Fibroblast of skin of right biceps (primary cell): ENCODE data around the gene TLE3.
"Not testable (repeated sequence)": the region's sequence is repeated elsewhere in the genome, so short reads cannot be mapped to it uniquely, and the experiment has no call there.

Experiments
- DNase-seq: peaks from one replicate; pipeline ENCODE4 v3.0.0-alpha.2; 2013

The TLE3 gene

DNA sequence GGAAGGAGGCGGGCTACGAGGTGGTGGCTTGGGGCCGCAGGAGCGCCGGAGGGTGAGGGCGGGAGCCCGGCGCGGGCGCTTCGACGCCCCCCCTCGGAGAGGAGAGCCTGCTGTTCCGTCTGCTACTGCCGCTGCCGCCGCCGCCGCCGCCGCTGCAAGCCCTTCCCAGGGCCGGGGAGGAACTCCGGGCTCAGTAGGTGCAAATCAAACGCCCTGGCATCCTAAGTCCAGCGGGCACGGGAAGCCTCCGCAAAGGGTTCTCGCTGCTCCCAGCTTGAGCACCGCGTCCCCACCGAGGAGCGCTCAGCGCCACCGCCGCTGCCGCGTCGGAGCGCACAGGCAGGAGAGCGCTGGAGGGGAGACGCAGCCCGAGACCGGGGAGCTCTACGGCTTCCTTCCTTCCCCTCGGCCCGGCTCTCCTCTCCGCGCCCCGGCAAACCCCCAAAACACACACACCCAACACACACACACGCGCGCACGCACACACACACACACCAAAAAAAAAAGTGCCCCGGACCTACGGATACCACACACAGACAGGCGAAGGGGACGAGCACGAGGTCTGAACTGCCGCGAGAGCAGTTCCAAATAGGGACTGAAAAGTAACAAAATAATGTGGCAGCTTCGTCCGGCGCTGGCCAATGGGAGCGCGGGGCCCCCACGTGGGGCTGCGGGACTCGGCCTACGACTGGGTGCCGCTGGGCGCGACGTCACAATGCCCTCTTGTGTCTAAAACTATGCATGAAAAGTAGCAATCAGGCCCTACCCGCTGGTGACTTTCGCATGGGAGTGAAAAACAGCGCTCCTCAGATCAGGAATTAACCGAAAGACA, at the start of gene TLE3:
Gene TLE3 (minus strand): TSS at position 597 of the 832 bp plus-strand sequence. CDS start 1,119 bp downstream, outside the sequence.
- peak; percentile 99 for DNase-seq

DNA sequence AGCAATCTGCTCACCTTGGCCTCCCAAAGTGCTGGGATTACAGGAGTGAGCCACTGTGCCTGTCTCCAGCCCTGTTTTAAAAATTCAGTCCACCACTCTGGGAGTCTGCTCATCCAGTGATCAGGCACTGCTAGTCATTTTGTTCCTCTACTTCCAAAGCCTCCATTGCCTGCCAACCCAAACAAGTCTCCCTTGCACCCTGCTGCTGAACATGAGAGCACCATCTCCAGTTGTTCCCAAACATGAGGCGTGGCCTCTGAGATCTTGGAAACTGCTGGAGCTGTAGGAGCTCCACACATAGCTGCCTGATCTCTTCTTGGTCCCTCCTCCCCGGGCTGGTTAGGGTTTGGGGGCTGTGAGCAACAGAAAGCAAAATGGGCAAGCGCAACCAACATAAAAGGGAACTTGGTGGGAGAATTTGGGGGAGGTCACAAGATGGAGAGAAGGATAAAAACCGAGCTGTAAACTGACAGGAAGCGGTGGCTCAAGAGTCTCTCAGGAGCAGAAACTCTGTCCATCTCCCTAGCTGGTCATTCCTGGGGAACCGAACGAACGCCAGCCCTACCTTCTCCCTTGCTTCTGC, 49.6 kb upstream of the TLE3 start:
- no peak for DNase-seq

DNA sequence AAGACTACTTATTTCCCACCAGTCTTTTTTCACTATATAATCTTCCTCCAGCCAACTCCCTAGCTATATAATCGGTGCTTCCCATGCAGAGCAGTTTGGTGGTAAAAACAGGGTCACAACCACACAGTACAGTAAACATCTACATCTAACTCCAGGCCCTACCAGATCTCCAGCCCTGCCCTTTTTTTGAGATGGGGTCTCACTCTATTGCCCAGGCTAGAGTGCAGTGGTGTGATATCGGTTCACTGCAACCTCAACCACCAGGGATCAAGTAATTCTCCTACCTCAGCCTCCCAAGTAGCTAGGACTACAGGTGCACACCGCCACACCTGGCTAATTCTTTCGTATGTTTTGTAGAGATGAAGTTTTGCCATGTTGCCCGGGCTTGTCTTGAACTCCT, 49.1 kb upstream of the TLE3 start:
- DNase-seq: no peak

DNA sequence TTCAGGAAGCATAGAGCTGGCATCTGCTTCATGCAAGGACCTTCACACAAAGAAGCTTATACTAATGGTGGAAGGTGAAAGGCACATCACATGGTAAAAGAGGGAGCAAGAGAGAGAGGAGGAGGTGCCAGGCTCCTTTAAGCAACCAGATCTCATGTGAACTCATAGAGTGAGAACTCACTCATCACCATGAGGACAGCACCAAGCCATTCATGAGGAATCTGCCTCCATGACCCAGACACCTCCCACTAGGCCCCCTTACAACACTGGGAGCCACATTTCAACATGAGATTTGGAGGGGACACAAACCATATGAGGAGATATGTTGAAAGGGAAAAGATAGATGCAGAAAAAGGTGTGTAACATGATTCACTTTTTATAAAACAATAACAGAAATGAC, 48.4 kb upstream of the TLE3 start:
- DNase-seq: no peak

DNA sequence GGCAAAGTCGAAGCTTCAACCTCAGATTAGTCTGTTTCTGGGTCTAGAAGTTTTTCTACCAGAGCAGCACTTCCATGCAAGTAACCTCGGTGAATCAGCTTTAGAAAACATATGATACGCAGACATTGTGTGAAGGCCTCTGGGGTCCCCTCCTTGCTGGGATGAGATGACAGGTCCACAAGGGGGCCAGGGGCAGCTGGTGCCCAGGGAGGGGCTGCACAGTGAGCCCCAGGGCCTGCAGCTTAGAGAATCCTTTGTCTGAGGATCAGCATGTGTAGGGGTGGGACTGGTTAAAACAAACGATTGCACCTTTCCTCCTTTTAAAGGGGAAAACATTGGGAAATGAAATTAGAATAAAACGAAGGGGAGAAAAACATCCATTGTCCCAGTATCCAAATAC, 47.5 kb upstream of the TLE3 start:
- no peak for DNase-seq

DNA sequence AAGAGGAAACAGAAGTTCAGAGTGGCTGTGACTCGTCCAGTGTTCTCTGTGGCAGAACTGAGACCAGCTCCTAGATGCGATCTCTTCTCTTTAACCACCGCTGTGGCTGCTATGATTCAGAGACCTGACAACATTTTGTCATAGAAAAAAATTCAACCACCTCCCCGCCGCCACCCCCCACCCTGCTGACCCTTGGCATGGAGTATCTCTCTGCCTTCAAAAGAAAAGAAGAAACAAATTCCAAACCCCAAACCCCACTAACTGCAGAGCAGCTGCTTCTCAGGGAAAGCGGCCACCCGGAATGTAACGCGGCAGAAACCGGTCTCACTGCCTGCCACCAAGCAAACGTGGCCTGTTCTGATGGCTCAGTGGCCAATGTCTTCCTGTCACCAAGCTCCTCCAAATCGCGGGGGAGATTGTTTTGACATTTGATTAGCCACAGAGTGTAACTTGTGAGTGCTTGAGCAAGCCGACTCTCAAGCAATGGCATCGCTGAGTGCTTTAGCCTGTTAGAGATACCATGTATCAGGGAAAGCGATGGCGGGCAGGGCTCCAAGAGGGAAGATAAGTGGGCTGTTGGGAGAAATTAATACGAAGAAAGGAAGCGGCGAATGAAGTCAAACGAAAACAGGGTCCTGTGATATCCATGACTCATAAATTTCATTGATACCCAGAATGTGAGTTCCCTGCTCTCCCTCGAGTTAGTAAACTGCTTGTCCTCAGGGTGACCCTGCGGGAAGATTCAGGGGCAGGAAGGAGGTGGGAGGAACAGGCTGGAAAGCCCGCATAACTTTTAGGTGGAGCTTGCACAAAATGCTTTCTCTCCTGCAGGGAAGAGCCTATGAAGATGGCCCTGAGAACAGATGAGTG, 44.8 kb upstream of the TLE3 start:
- DNase-seq: peak; percentile 86

DNA sequence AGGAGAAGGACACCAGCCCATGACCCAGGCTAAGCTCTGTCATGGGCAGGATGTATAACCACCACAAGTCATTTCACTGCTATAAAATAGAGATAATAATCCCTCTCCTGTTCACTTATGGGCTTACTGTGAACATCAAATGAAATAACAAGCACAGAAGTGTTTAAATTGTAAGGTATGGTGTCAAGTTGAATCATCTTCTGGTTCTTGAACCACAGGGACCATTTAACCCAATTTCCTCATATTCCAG, 44.3 kb upstream of the TLE3 start:
- no peak for DNase-seq

DNA sequence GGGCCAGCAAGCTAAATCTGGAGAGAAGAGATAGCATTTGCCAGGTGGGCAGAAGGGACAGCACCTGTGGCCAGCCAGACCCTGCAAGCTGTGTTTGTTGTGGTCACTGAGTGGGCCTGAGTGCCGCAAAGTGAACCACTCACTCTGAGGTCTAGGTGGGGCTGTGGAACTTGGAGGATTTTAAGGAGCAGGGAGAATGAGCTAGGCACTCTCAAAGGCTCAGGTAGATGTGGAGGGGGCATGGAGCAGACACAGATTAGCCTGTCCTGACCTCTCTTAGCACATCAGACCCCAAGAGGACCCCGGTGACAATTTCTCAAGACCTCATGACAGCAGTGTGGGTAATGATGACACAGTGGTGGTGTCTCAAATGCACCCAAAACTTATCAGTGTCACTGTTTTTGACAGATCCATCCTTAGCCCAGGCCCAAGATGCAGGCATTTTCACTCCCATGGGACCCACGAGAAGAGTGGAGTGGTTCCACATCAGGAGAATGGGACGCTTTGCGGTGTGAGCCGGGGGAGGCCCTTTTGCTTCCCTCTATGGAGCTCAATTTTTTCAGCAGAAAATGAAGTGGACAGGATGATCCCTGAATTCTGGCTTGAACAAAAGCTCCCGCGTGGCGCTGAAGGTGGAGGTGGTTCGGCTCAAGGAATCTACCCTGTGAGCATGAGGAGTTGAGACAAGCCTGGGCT, 43.8 kb upstream of the TLE3 start:
- no peak for DNase-seq

DNA sequence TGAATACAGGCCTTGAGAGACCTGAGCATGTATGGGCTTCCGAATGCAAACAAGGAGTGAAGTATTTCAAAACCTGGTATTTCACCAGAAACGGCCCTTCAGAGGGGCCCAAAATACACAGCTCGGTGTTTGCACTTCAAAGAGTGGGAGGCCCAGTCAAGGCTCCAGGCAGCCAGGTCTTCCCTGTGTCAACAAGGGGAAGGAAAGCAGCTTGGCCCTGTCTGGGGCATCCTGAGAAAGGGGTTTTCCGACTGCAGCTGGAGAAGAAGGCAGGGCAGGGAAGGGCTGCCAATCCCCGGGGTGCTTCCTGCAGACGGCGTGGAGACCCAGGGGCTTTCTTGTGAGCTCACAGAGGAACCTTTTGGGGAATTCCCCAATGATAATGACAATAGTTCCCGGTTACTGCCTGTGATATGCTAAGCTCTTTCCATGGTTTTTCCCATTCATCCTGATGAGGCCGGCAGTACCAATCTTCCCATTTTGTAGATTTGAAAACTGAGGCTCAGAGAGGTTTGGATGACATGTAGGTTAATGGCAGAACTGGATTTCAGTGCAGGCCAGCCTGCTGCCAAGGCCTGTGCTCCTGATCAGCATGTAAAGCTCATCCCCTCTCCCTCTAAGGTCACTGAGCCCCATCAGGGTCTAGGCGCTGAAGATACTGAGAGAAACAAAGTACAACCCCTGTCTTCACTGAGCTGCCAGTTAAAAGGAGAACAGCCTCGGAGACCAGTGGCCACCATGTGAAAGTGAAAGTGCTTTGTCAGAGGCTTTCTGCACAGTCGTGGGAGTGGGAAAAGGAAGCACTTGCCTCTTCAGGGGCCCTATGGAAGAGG, 43.0 kb upstream of the TLE3 start:
- DNase-seq: no peak

DNA sequence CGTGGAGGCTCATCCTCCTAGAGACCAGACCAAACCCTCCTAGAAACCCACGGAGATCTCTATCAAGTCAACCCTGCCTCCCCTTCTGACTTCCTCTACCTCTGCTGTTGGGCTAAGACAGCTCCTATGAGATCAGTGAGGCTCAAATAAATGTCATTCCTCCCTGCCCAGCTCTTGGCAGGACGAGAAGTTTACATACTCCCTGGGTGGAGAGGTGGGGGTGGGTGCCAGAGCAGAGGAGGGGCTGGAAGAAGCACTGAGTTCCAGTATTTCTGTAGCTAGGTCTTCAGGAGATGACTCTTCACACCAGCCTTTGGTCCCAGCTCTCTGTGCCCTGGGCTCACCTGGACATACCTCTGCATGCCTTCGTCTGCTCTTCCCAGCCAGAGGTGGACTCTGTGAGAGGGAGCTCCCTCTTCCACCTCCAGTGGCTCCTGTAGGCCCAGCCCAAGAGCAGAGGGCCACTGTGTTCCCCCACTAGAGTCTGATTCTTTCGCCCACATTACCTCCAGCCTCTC, 42.4 kb upstream of the TLE3 start:
- DNase-seq: no peak

DNA sequence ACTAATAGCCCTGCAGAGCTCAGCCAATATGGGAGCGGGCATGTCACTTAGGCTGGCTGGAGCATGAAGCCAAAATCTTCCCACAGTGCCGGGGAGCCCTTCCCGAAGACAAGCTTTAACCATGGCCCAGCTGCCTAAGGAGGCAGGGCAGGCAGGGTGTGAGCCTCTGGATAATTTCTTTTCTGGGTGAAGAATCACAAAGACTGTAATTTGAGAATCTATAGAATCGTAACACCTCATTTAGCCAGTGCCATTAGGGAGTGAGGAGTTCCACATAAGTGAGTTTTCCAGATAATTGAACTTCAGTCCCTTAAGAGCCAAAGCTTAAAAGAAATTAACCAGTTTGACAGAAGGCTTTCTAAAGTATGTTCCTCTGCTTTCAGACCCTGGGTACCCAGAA, 40.2 kb upstream of the TLE3 start:
- DNase-seq: no peak

DNA sequence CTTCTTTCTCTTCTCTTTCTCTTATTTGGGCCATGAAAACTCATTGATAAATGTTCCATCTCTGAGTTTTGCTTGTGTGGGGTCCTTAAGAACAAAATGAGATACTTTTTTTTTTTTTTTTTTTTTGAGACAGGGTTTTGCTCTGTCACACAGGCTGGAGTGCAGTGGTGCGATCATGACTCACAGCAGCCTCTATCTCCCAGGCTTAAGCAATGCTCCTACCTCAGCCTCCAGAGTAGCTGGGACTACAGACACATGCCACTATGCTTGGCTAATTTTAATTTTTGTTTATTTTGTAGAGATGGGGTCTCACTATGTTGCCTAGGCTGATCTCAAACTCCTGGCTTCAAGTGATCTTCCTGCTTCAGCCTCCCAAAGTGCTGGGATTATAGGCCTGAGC, 39.3 kb upstream of the TLE3 start:
- not testable (repeated sequence) for DNase-seq

DNA sequence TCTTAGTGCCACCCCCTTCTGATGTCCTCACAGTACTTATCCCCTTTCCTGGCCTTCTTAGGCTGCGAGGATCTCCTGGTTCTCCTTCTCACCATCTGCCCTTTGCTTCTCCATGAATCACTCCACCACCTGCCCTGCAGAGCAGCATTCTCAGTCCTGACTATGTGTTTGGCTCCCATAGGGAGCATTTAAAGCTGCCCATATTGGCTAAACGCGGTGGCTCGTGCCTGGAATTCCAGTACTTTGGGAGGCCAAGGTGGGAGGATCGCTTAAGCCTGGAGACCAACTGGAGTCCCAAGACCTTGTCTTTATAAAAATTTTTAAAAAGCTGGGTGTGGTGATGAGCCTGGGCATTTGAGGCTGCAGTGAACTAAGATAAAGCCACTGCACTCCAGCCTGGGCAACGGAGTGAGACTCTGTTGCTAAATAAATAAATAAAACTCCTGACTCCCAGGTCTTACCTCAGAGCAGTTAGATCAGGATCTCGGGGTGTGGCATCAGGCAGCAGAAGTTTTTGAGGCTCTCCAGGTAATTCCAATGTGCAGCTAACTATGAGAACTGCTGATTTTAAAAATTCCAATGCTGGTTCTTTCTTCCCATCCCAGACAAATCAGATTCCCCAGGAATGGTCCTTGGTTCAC, 36.2 kb upstream of the TLE3 start:
- no peak for DNase-seq

DNA sequence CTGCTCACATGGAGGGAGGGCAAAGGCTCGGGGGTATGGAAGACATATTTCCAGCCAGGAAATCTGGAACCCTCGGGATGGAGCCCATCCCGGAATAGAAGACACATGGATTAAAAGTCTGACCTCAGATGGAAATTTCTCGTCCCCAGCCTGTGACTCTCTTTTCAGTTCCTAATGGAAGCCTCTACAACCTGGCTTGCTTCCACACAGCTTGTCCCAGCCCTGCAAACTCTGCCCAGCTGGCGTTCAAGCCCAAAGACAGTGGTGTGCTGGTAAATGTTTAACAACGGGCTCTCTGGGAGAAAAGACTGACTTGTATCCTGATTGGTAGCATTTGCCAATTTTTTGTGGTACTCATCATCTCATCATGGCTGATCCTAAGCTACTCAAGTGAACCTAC, 35.6 kb upstream of the TLE3 start:
- DNase-seq: no peak

DNA sequence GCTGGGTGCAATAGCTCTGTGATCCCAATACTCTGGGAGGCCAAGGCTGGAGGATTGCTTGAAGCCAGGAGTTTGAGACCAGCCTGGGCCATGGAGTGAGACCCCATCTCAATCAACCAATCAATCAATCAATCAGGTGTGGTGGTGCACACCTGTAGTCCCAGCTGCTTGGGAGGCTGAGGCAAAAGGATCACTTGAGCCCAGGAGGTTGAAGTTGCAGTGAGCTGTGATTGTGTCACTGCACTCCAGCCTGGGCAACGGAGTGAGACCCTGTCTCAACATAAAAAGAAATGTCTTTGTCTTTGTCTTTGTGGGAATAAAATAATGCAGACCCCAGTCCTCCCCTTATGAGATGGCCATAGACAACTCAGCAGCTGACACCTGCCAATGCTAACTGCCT, 34.9 kb upstream of the TLE3 start:
- DNase-seq: no peak

DNA sequence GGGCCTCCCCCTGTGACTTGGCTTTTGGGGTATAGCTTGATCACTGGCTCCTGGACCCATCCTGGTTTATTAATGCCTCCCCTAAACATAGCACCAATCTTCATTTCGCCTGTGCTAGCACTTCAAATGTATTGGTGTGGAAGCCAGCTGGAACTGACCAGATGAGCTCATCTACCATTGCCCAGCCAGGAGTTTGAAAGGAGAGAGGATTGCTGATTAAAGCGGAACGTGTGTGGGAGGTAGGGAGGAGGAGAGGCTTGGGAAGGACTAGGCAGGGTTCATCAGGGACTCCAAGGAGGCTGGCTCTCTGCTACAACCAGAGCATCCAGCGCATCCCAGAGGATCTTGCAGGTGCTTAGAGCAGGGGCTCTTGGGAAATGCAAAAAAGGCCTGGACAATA, 34.4 kb upstream of the TLE3 start:
- no peak for DNase-seq

DNA sequence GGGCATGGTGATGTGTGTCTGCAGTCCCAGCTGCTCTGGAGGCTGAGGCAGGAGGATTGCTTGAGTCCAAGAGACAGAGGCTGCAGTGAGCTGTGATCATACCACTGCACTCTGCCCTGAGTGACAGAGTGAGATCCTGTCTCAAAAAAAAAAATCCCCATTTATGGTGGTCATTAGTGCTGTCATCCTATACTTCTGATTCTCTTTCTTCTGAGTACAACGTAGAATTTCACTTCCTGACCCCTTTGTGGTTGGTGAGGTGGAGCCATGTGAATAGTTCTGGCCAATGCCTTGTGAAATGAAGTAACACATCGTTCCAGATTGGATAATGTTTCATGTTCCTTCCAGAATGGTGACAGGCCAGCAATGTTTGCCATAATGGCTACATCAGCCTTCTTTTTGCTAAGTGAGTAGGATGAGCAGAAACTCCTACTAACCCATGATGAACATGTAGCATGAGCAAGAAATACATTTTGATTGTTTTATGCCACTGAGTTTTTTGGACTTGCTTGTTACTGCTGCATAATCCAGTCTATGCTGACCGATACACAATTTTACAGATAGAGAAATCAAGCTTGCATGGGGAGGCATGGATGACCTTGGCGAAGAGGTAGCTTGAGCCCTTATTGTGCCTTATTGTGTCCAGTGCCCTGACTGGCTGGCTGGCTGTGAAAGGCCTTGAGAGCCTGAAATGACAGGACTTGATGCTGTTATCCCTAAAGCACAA, 30.9 kb upstream of the TLE3 start:
- DNase-seq: no peak

DNA sequence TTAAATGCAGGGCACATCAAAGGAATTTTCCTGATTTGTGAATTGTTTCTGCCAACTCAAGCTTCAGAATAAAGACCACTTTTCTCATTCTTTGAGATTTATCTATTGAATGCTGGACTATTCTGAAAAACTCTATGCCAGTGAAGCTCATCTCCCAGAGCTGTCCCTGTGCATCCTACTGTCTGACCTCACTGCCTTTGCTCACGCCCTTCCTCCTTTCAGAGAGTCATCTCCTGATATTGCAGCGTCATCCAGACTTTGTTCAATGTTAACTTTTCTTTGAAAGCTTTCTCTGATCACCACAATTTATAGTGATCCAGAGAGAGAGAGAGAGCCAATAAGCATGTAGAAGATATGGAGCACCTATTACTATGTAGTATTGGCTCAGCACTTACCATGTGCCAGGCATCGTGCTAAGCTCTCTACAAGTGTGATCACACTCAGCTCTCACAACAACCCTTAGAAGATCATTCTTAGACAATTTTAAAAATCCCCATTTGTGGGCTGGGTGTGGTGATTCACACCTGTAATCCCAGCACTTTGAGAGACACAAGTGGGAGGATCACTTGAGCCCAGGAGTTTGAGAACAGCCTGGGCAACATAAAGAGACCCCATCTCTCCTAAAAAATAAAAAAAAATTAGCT, 30.2 kb upstream of the TLE3 start:
- no peak for DNase-seq

DNA sequence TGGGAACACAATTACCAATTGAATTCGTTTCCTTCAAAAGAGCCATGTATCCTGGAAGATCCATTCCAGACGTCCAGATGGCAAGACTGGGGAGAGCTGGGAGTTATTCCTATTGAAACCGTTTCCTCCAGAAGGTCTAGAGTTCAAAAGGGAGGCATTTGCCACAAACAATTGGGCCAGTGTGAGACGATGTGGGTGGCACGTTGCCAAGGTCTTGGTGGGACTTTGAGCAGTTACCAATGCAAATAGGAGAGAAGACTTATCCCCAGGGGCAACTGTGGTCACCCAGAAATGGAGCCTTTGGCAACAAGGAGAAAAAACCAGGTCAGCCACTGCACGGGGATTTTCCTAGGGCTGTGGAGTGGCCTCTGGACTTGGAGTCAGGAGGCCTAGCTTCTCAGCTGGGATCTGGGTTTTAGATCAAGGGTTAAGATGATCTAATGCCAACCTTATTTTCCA, 29.6 kb upstream of the TLE3 start:
- DNase-seq: no peak

DNA sequence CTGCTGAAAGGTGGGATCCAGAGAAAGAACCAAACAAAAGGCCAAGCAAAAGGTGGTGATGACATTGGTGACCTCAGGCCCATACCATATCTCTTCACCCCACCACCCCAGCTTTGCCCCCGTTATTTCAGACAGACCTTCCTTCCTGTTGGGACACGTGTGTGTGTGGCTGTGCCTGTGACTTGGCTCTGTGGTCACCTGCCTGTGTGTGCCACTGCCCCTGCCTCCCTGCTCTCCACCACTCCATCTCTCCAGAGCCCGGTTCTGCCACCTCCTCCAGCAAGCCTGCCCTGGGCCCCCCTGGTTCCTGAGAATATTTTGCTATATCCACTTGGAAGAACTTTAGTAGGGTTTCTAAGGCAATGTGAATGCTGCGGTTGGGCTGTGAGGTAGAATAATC, 28.6 kb upstream of the TLE3 start:
- no peak for DNase-seq
